Caki2 (cell line): ENCODE data around the gene SPSB1. TPM values are rescaled to one million over a fixed set of nuclear protein-coding genes. Genes with fewer than 3 reads are reported as not detected.

ENCODE experiments used
- DNase-seq: peaks from one replicate; pipeline ENCODE4 v3.0.0-alpha.2; 2015; ENCODE audit warnings: low read depth
- in situ Hi-C: cut with HindIII; loops from 2 replicates; pipeline ENCODE4 v1.10.0; 2016; ENCODE audit warnings: low sequenced_read_pairs, low pct_unique_long_range_greater_than_20kb, mixed read lengths
- total RNA-seq: library from RNA; depleted of rRNA; stranded (reverse); fragments of >200 nt; shearing (Covaris generic); gene quantifications from 2 replicates; pipeline ENCODE4 v1.2.3, GENCODE V29; 2014; ENCODE audit warnings: low replicate concordance; rRNA removed

Gene SPSB1
- total RNA-seq, 1 experiment from 2014 or later: 32.9 TPM

- in situ Hi-C loops: no loop called here
- DNase-seq: no peak
Measured at GRCh38 chr1:9416506-9416905, 123.8 kb downstream of the SPSB1 start.

DNA sequence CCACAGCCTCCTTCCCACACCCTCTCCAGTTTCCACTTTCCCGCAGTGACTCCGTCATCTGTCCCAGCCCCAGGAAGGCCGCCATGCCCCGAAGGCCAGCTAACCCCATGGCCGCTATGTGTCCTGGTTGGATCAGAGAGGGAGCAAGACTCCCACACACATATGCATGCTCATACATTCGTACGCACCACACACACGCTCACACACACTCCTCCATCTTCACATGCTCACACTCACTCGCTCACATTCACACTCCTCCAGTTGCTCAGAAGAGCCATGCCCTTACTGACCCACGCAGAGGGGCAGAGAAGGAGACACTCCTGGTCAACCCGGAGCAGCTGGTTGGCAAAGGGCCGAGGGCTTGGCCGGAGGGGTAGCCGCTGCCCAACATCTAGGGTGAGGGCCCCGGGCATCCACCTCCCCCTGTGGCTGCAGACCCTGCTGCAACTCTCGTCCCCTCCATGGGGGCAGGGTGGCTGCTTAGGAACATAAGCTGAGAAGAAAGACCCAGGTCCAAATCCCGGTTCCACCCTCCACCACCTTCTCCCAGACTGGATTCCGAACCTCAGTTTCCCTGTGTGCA is 124.3 kb downstream of the SPSB1 start:
- in situ Hi-C loops: no loop called here
- no peak for DNase-seq

- in situ Hi-C loops: no loop called here
- no peak for DNase-seq
Measured at GRCh38 chr1:9417695-9418094, 125.0 kb downstream of the SPSB1 start.

- in situ Hi-C loops: no loop called here
- no peak for DNase-seq
Measured at GRCh38 chr1:9418851-9419250, 126.2 kb downstream of the SPSB1 start.

Other genes with a start within 250 kb of the SPSB1 start
- gene SLC2A5, start 223.3 kb upstream of the SPSB1 start, total RNA-seq: 0.03 TPM in 1 of 2 replicates, not detected in the other
- 3.5 and 6.4 TPM in 2 replicates for gene GPR157, start 163.8 kb upstream of the SPSB1 start, total RNA-seq
- gene H6PD, start 58.1 kb upstream of the SPSB1 start, total RNA-seq: 18.5 and 22.2 TPM in 2 replicates
- gene SLC25A33, start 246.6 kb downstream of the SPSB1 start, total RNA-seq: 4.9 and 6.5 TPM in 2 replicates